Activated T-cell treated with anti-CD3 and anti-CD28 coated beads for 1 hour (primary cell): ENCODE data around the gene WDR54.
A peak's percentile ranks its signal among the peaks of the same experiment; 100 is the strongest.
"Not testable (repeated sequence)": the region's sequence is repeated elsewhere in the genome, so short reads cannot be mapped to it uniquely, and the experiment has no call there.

ENCODE experiments used
- DNase-seq: peaks from one replicate; pipeline ENCODE4 v3.0.0-alpha.2; 2020; ENCODE audit warnings: low read depth

The WDR54 gene

DNA sequence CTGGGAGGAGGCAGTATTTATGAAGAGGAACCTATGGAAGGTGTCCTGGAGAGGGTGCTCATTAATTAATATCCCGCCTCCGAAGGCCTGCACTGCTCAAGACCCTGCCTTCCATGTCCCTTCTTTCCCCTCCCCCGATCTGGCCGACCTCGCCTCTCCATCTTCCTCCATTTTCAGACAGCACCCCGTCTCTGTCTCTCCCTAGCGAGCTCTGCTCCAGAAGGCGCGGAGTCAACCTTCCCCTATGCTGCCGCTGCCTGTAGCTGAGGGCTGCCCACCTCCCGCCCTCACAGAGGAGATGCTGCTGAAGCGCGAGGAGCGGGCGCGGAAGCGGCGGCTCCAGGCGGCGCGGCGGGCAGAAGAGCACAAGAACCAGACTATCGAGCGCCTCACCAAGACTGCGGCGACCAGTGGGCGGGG, 35.6 kb downstream of the WDR54 start:
- no peak for DNase-seq

DNA sequence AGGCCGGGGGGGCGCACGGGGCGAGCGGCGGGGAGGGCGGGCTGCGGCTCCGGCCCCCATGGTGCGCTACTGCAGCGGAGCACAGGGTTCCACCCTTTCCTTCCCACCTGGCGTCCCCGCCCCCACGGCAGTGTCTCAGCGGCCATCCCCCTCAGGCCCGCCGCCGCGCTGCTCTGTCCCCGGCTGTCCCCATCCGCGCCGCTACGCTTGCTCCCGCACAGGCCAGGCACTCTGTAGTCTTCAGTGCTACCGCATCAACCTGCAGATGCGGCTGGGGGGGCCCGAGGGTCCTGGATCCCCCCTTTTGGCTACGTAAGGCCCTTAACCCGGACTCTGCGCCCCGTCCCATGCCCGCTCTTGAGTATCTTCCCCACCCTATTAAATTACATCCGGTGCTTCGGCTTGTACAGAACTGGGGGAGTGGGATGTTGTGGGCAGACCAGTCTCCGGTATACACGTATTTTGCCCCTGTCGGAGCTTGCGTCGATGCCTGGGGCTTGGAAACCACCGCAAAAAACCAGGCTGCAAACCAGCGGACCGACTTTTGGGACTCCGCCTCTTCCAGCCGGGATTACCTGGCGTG, 36.1 kb downstream of the WDR54 start:
- peak; percentile 72 for DNase-seq

DNA sequence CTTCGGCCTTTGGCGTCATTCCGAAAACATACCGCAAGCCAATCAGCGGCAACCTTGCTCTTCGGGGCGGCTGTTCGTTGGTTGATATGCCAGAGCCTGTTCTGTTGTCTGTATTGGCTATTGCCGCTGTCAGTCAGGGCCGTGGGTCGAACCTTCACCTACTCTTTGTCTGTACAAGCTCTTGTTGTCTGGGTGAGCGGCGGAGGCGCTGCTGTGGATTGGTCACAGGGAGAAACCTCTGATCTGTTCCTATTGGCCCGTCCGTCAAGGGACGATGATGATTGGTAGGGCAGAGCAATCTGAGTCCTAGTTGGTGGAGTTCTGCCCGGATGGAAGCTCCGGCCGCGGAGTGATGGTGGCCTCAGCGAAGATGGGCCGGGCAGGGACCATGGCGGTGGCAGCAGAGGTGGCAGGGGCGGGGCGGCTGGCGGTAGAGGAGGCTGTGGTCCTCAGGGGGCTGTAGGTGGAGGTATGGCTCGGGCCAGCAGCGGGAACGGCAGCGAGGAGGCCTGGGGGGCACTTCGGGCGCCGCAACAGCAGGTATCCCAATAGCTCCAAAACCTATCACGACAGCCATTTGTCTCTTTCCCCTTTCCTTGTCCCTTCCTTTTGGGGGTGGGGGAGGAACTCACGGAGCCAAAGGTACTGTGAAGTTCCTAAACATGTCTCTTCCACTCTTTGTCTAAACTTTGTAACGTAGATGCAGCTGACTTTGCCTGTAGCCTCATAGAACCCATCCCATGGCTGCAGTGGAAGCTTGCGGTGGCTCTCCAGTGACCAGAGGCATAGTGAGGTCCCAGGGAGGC, 36.8 kb downstream of the WDR54 start, which contains the start of gene WBP1:
TSS of gene WBP1 (plus strand) at position 307 of the 806 bp plus-strand sequence. CDS start at position 472, 165 bp downstream.
- DNase-seq: peak; percentile 97

DNA sequence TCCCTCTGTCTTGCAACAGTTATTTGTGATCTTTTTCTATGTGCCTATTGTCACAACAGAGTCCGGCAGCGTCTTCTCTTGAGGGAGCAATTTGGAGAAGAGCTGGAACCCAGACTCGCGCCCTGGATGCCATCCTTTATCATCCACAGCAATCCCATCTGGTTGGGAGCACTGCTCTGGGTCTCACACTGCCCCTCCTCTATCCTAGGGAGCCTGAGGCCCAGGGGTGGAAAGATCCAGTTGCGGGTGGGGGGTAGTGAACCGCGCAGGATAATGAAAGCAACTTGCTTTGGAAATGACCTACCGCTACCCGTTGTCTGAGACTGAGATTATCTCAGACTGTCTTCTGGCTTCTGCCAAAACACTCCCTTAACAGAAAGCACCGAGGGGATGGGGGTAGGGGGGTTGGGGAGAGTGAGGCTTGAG, 37.4 kb downstream of the WDR54 start:
- DNase-seq: no peak

DNA sequence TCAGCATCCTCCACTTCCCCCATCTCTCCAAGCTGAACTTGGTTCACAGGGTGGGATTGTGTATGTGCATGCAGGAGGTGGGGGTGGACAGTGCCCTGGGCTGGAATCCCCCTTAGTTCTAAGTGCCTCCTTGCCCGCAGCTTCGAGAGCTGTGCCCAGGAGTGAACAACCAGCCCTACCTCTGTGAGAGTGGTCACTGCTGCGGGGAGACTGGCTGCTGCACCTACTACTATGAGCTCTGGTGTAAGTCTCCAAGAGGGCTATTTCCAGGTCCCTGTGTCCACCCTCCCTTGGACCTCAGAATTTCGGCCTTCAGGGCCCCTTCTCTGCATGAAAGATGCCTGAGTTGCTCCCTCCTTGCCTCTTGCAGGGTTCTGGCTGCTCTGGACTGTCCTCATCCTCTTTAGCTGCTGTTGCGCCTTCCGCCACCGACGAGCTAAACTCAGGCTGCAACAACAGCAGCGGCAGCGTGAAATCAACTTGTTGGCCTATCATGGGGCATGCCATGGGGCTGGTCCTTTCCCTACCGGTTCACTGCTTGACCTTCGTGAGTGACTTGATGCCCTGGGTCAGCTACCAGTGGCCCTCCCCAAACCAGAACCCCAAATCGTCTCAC, 38.1 kb downstream of the WDR54 start:
- not testable (repeated sequence) for DNase-seq

DNA sequence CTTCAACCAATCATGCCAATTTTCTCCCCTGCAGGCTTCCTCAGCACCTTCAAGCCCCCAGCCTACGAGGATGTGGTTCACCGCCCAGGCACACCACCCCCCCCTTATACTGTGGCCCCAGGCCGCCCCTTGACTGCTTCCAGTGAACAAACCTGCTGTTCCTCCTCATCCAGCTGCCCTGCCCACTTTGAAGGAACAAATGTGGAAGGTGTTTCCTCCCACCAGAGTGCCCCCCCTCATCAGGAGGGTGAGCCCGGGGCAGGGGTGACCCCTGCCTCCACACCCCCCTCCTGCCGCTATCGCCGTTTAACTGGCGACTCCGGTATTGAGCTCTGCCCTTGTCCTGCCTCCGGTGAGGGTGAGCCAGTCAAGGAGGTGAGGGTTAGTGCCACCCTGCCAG, 38.7 kb downstream of the WDR54 start:
- DNase-seq: not testable (repeated sequence)

DNA sequence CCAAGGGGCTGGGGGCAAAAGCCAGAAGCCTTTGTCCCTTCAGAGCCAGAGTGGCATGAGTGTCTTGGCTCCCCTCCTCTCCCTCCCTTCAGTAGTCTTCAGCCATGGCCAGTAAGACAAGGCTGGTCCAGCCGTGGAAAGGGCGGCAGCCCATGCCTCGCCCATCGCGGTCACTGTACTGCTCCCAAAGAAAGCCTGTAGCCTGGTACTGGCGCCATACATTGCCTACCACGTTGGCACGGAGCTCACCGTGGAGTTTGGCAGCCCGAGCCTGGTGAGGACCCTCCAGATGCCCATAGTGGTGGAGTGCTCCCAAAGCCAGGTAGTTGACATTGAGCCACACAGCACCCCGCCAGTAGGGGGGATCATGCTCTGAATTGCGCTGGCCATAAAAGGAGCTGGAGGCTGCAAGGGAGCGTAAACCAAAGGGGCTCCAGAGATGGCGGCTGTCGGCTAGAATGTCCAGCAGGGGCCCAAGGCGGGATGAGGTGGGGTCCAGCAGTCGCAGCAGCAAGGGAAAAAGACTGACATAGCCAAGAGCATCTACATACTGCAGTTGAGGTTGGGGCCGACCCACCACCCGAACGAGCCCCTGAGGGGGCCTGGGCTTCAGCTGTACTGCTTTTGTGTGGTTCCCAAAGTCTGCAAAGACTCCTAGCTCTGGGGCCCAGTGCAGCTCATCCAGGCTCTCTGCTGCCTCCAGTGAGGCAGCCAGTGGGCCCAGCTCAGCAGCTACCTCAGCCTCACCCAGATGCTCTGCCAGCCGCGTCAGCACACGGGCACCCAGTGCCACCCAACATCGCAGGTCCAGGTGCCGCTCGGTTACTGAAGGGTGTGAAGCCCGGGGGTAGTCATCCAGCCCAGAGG, 39.9 kb downstream of the WDR54 start:
- DNase-seq: no peak

DNA sequence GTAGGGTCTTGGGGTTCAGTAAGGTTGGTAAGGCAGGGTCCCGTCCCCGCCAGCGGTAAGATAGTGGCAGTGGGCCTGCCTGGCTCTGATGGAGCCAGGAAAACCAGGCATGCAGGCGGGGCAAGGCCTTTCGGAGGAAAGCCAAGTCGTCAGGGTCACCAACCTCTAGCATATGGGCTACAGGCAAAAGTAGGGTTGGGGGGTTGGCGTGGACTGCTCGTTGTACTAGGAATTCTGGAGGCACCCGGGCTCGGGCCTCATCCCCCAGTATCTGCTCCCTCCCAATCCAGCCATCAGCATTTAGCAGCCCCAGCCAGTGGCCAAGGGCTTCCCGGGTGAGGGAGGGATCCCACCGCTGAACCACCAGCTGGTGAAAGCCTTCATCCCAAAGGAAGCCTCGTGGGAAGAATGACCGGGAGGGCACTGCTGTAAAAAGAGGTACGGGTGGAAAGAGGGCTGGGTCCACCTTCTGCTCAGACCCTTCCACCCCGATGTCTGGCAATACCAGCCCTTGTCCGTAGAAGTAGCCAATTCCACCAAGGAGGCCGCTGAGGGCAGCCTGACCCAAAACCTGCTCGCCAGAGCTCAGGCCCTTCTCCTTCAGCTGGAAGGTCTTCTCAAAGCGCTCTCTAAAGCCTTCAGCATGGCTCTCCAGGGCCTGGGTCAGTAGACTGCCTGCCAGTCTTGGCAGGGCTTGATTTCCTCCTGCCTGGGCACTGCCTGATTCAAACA, 40.7 kb downstream of the WDR54 start:
- no peak for DNase-seq

DNA sequence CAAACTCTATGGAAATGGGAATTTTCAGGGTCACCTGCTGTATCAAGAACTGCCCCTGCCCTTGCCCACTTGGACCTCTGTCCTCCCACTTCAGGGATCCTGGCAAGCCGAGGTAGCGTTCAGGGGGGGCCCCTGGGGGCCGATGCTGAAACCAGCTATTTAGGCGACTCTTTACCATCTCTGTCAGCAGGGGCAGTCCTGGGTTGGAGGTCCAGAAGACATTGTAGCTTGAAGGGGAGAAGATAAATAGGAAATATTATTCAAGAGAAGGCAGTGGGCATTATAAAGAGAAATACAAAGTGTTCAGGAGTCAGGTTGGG, 41.2 kb downstream of the WDR54 start:
- no peak for DNase-seq

DNA sequence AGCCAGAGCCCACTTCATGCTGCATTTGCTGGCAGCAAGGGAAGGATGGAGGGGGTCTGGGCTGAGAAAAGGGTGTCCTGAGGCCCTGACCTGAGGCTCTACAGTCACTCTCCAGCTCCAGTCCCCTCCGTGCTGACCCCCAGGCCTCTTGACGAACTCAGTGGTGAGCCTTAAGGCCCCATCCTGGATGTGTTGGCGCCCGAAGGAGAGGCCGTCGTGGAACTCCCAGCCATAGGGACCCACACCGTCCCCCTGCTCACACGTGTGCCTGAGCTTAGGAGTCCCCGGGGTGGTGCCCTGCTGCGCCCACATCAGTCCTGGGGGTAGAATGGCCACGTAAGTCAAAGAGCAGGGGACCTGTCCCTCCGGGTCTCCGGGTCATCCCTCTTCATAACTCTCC, 42.9 kb downstream of the WDR54 start:
- DNase-seq: no peak

DNA sequence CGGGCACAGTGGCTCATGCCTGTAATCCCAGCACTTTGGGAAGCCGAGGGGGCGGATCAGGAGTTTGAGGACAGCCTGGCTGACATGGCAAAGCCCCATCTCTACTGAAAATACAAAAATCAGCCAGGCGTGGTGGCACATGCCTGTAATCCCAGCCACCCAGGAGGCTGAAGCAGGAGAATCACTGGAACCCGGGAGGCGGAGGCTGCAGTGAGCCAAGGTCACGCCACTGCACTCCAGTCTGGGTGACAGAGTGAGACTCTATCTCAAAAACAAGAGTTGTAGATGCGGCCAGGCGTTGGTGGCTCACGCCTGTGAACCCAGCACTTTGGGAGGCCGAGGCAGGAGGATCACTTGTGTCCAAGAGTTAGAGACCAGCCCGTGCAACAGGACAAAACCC, 49.2 kb downstream of the WDR54 start:
- DNase-seq: not testable (repeated sequence)

DNA sequence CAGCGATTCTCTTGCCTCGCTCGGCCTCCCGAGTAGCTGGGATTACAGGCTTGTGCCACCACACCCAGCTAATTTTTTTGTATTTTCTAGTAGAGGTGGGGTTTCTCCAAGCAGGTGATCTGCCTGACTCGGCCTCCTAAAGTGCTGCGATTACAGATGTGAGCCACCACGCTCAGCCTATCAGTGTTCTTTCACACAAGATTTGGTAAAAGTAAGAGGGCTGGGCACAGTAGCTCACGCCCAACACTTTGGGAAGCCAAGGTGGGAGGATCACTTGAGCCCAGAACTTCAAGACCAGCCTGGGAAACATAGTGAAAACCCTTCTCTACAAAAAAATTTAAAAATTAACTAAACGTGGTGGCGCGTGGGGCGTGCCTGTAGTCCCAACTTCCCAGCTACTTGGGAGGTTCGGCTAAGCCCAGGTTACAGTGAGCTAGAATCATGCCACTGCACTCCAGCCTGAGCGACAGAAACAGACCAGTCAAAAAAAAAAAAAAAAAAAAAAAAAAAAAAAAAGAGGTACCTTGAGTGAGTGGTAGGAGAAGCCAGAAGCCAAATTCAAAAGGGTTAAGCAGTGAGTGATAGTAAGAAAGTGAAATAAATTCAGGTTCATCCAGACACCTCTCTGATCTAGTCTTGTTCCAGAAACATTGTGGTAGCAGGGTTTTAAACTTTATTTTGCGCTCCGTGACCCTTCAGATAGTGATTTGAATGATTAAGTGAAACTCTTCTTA, 50.0 kb downstream of the WDR54 start:
- DNase-seq: no peak

DNA sequence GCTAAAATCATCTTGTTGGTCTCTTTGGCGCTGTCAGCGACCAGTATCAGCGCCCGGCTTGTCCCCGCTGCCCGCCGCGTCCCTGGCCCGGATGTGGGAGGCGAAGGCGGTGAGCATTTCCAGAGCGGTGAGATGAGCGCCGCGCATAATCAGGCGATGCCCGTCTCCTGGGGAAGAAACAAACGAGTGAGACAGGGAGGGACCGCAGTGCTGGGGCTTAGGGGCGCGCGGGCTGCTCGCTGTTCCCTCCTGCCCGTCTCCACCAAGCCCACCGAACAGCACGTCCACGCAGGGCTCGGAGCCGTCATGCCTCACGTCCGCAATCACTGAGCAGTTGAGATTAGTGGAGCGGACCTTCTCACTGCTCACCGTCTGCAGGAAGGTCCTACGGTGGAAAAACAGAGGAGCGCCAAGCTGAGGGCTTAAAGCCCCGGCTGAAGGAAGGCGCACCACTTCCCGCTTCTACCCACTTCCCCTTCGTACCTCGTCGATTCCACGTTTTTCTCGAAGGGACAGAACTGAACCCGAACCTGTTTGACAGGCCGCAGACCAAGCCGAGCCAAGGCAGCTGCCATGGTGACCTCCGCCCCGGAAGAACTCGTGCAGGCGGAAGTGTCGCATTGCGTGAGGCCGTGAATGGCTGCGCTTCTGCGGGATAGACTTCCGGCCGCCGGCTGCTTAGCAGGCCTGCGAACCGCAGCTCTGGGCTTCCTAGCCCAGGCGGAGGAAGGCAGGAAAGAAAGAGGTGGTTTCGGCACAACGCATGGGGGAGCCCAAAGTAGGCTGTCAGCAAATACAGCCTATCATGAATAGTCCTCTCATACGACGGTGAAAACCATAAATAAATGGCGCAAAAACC, 50.8 kb downstream of the WDR54 start, which contains the start of gene MRPL53:
TSS of gene MRPL53 (minus strand) at position 595 of the 859 bp plus-strand sequence. CDS start at position 575, 20 bp downstream.
- DNase-seq: peak; percentile 99

DNA sequence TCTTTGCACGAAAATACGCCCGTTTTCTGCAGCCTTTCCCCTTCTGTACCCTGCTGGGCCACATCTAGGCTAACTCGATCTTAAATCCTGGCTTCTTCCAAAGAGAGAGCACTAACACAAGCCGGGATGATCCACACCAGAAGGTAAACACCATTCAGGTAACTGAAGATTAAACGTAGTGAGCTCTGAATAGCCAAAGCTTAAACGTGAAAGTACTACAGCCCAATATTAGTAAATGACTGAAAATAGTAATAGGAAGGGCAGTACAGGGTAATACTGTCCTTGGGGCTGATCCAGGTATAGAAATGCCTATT, 51.4 kb downstream of the WDR54 start:
- no peak for DNase-seq

DNA sequence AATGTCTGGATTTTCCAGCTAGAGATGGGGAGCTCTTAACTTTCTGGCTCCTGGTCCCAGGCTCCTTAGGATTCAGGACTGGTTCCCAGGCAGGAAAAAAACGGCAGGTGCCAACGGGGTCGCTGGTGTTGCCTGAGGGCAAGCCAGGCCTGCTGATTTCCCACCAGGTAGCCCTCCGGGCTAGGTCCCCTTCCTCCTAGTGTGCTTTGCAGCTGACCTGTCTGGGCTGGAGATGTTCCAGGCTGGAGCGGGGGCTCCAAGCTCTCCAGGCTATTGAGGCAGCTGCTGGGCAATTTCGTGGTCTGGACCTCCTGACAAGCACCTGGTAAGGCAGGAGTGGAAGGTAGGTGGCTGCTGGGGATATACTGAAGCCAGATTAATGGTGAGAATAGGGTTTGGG, 53.0 kb downstream of the WDR54 start:
- DNase-seq: no peak

DNA sequence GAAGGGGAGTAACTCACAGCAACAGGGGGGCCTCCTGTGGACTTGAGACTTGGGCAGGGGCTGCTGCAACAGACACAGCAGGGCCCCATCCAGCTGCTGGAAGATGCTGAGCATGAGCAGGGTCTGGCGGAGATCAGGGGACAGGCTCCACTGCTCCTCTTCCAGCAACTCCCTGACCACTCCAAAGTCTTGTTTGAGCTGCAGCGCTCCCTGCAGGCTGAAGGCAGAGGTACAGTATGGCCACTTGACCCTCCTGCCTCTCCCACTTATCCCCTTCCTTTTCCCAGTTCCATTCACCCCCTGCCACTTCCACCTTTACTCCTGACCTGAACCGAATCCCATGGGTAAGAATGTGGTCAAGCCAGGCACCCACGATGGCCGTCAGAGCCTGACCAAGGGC, 53.4 kb downstream of the WDR54 start:
- no peak for DNase-seq
